ENCODE measurements around the gene FTO. TPM values are rescaled to one million over a fixed set of nuclear protein-coding genes. Genes with fewer than 3 reads are reported as not detected.

Gene FTO
- total and polyA plus RNA-seq, 2 of the 13 experiments (the other 11 are each of a cell fraction or from before 2014, with no cell fraction given) = 41.6 to 55.8 TPM

GRCh38 chr16:54176376-54176901 lies 472.5 kb downstream of the FTO start (continued):
- TF ChIP-seq ZNF512B (CRISPR knock-in tag; IDR thresholded peaks at IDR 0.05; ENCODE audit: borderline replicate concordance) (peak; percentile 99), ZNF570 (CRISPR knock-in tag; IDR thresholded peaks at IDR 0.05; ENCODE audit: borderline replicate concordance) (no peak), HOXA5 (CRISPR knock-in tag; IDR thresholded peaks at IDR 0.05) (peak; percentile 83; the same call in 1 of the 2 replicates), ZNF678 (CRISPR knock-in tag; IDR thresholded peaks at IDR 0.05) (no peak), ZNF598 (CRISPR knock-in tag; IDR thresholded peaks at IDR 0.05; ENCODE audit: borderline replicate concordance) (no peak), NFIC (IDR thresholded peaks at IDR 0.05; ENCODE audit: low read length) (peak; percentile 82), ZNF30 (CRISPR knock-in tag; IDR thresholded peaks at IDR 0.05) (no peak), ZNF260 (CRISPR knock-in tag; IDR thresholded peaks at IDR 0.05; ENCODE audit: borderline replicate concordance, low read depth) (no peak), RARA (CRISPR knock-in tag; IDR thresholded peaks at IDR 0.05) (peak; percentile 100), ZNF337 (CRISPR knock-in tag; IDR thresholded peaks at IDR 0.05; ENCODE audit: borderline replicate concordance, low read depth) (0 out of 2 replicates have a peak, but pooled peaks have one; percentile 64), DZIP1 (CRISPR knock-in tag; IDR thresholded peaks at IDR 0.05) (peak; percentile 29; the same call in 1 of the 2 replicates), ZNF782 (CRISPR knock-in tag; IDR thresholded peaks at IDR 0.05; ENCODE audit: borderline replicate concordance) (no peak), KAT8 (CRISPR knock-in tag; IDR thresholded peaks at IDR 0.05) (peak; percentile 75), MED1 (CRISPR knock-in tag; IDR thresholded peaks at IDR 0.05) (peak; percentile 99), ZNF484 (CRISPR knock-in tag; IDR thresholded peaks at IDR 0.05; ENCODE audit: borderline replicate concordance, low read depth) (no peak), ISL2 (CRISPR knock-in tag; IDR thresholded peaks at IDR 0.05) (peak; percentile 98), JUNB (CRISPR knock-in tag; IDR thresholded peaks at IDR 0.05; ENCODE audit: borderline replicate concordance) (no peak)
